Astrocyte of the cerebellum (primary cell): Measurements from ENCODE around the gene ARHGEF37.

Experiments
- DNase-seq: peaks from one replicate; pipeline ENCODE4 v3.0.0-alpha.2; 2011; ENCODE audit warnings: low read depth
- H3K4me3 ChIP-seq: 2 replicates; pipeline ENCODE4 v1.5.1; 2011; ENCODE audit warnings: mild to moderate bottlenecking, low read depth, low read length, moderate library complexity
- CTCF ChIP-seq: IDR thresholded peaks from 2 replicates; pipeline ENCODE4 v1.5.1; 2012; ENCODE audit warnings: low read length, low read depth, moderate library complexity, mild to moderate bottlenecking; ENCODE audit errors: missing control alignments
- in situ Hi-C: cut with HindIII; loops from 2 replicates; pipeline ENCODE4 v1.10.0; 2017; ENCODE audit warnings: low sequenced_read_pairs

The ARHGEF37 gene

GRCh38 chr5:149578896-149579295 is 2.4 kb upstream of the ARHGEF37 start:
- in situ Hi-C loops, result no loop called here
- no peak overlapping the region for H3K4me3 ChIP-seq
- TF ChIP-seq CTCF, result no peak
- no peak for DNase-seq

GRCh38 chr5:149580808-149581191 is 498 bp upstream of the ARHGEF37 start:
- peak overlapping the region; percentile 39 for H3K4me3 ChIP-seq
- in situ Hi-C loops, result no loop called here
- no peak for TF ChIP-seq CTCF
- DNase-seq, result no peak

- no peak for DNase-seq
- in situ Hi-C loops, result no loop called here
- no peak for TF ChIP-seq CTCF
- peak overlapping the region; percentile 39 for H3K4me3 ChIP-seq
Observed at GRCh38 chr5:149581931-149582768, 852 bp downstream of the ARHGEF37 start.

- DNase-seq, result peak; percentile 32
- H3K4me3 ChIP-seq, result no peak overlapping the region
- in situ Hi-C loops, result no loop called here
- TF ChIP-seq CTCF, result no peak
Observed at GRCh38 chr5:149583394-149583793, 2.1 kb downstream of the ARHGEF37 start.

GRCh38 chr5:149584121-149584520 is 2.8 kb downstream of the ARHGEF37 start:
- H3K4me3 ChIP-seq, result no peak overlapping the region
- in situ Hi-C loops, result no loop called here
- DNase-seq, result no peak
- TF ChIP-seq CTCF, result no peak

GRCh38 chr5:149585910-149586309 is 4.6 kb downstream of the ARHGEF37 start:
- no peak for TF ChIP-seq CTCF
- no peak overlapping the region for H3K4me3 ChIP-seq
- no peak for DNase-seq
- in situ Hi-C loops, result no loop called here
